GM18498 (cell line): ENCODE results near the gene PTGDR.

ENCODE experiments used
- ATAC-seq: cut with Tn5 transposase; IDR thresholded peaks from one replicate; pipeline ENCODE4 v1.9.1; 2021; ENCODE audit warnings: mild to moderate bottlenecking, moderate library complexity; ENCODE audit not compliant: unreplicated experiment

The PTGDR gene

DNA sequence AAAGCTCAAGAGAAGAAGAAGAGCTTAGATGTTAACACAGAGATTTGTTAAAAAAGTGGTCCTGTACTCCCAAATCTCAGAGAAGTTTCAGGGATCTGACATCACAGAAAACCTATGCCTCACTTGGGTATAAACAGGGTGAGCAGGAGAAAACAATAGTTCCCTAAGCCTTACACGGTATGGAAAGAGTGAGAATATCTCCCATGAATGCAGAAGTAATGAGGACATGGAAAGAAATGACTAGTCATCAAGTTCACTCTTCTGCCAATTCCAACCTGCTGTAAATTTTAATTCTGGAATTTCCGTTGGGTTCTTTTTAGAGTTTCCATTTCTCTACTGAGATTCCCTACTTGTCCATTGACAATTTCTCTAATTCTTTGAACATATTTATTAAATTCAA lies 40.4 kb downstream of the PTGDR start:
- no peak for ATAC-seq

DNA sequence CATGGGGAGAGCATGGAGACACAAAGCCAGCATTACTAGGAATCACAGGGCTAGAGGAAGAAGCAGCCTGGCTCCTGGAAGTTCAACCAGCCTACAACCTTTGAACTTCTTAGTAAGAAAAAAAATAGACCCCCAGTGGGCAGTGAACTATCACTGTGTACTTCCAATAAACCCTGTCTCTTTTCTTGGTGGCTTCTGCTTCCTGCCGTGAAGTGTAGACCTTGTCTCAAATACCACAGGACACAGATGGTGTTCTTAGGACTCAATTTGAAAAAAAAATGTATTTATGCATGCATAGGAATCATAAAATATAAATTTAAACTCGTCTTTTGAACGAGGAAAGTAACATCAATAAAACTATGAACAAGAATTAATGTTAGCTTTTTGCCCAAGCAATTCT lies 43.0 kb downstream of the PTGDR start:
- no peak for ATAC-seq

DNA sequence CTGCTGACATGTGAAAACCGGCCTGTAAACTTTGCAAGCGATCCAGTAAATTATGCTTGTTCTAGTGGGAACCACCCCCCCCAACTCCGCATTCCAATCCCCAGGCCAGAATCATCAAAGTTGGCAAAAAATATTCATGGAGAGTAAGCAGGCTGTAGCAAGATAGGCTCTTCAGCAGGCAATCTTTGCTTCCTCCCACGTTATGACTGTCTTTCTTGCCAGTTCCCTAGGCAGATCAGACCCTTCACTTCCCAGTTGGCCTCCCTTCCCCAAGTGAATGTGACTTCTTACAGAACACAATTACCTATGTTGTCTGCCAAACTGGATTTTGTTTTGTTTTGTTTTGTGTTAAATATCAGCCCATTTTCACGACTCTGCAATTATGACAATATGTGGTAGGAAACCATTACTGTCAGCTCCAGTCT lies 45.4 kb downstream of the PTGDR start:
- no peak for ATAC-seq

DNA sequence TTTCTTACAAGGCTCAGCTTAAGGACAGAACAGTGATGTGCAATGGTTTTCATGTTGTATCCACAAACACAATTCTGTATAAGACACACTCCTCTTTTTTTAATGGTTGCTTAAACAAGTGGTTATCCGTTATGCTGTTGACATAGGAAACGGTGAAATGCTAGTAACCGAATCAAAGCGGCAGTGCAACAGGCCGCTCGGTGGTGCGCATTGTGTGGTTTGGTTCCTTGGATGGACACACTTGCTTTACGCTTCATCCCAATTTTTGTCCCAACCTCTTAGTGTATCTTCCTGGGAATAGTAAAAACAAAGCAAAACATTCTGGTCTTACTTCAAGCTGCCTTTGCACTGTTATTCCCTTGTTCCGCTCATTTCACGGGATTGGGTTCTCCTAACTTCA lies 46.0 kb downstream of the PTGDR start:
- ATAC-seq: no peak

DNA sequence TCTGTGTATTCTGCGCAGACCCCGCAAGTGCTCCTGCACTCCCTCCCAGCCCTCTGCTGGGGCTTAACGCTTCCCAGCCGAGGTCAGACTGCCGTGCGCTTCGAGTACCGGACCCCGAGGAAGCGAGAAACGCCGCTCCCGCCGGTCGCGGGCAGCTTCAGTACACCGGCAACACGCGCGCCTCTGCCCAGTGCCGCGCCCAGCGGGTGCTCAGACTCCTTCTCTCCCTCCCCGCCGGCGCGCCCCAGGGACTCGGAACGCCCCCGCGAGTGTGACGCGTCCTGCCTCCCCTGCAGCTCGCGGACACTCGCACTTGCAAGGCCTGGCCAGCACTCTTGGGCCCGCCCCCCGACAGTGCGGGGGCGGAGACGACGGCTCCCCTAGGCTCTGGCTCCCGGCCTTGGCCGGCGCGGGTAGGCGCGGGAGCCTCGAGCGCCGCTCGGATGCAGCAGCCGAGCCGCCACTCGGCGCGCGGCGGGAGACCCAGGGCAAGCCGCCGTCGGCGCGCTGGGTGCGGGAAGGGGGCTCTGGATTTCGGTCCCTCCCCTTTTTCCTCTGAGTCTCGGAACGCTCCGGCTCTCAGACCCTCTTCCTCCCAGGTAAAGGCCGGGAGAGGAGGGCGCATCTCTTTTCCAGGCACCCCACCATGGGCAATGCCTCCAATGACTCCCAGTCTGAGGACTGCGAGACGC lies 46.6 kb downstream of the PTGDR start, which contains the start of gene PTGER2:
PTGER2 (plus strand) TSS at position 410 of the 692 bp plus-strand sequence; CDS start at position 647, 237 bp downstream.
- ATAC-seq: peak; percentile 55

DNA sequence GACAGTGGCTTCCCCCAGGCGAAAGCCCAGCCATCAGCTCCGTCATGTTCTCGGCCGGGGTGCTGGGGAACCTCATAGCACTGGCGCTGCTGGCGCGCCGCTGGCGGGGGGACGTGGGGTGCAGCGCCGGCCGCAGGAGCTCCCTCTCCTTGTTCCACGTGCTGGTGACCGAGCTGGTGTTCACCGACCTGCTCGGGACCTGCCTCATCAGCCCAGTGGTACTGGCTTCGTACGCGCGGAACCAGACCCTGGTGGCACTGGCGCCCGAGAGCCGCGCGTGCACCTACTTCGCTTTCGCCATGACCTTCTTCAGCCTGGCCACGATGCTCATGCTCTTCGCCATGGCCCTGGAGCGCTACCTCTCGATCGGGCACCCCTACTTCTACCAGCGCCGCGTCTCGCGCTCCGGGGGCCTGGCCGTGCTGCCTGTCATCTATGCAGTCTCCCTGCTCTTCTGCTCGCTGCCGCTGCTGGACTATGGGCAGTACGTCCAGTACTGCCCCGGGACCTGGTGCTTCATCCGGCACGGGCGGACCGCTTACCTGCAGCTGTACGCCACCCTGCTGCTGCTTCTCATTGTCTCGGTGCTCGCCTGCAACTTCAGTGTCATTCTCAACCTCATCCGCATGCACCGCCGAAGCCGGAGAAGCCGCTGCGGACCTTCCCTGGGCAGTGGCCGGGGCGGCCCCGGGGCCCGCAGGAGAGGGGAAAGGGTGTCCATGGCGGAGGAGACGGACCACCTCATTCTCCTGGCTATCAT lies 47.3 kb downstream of the PTGDR start:
- peak; percentile 34 for ATAC-seq

DNA sequence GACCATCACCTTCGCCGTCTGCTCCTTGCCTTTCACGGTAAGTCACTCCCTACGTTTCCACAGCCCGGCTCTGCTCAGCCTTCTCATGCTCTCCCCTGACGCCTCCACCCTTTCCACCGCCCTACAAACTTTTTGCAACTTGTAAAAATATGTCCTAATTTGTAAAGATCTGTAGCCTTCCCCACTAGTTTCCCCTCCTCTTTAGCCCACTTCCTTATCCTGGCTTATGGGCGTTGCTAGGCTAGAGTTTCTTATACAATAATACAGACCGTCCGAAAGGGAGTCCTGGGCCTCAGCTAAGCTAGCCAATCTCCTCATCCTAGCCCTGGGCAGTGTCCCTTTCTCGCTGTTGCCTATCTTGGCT lies 47.8 kb downstream of the PTGDR start:
- ATAC-seq: peak; percentile 5

DNA sequence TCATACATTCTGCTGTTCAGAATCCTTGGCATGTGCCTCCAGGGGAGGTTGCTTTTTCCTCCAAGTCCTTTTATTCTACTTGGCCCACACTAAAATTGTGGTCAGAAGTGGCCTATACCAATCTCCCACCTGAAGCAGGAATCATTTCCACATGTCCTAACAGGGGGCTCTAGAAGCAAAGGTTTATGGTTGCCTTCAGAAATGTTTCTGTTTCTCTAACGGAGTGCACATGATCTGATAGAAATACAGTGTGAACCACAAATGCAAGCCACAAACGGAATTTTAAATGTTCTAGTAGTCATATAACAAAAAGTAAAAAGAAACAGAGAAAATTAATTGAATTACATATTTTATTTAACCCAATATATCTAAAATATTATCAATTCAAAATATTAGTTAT lies 50.6 kb downstream of the PTGDR start:
- ATAC-seq: no peak

DNA sequence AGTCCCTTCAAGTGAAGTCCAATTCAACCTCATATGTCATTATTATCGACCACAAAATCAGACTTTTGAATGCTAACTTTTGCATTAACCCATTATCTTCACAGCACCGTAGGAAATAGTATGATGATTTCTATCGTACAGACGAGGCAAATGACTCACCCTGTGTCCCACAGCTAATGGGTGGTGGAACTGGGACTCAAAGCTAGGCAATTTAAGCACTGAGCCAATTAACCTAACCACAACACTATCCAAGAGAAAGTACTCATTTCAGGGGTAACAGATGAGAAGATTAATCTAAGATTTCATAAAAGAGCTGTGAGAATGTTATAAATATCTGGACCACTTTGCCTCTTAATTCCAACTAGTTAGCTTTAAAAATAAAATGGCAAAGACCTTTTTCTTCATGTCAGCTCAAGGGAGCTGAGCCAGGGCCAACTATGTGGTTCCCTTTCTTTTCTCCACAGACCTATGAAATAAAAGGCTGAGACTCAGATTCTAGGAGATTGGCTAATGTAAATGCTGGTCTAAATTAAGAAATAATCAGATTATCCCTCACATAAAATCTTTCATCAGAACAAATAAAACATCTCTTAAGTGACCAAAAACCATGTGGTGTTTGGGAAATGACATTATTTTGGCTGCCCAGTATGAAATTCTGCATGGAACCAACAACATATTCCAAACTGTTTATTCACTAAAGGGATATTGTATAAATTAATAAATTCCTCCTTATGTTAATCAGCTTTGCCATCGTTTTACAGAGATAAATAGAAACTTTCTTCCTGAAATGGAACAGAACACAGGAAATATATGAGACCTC lies 51.5 kb downstream of the PTGDR start:
- ATAC-seq: no peak

DNA sequence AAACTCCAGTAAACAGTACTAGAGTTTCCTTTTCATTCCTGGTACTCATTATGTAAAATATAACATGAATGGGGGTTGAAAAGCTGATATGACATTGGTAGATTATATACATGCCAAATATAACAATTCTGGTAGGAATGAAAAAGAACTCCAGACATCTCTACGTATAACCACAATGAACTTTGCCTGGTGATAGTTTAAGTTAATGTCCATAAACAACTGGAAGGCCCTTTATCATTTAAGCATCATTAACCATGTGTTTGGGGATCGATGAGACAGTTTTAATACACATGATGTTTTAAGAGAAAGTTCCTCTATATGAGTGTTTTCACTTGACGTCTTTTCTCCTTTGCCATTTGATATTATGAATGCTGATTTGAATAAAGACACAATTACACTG lies 52.4 kb downstream of the PTGDR start:
- no peak for ATAC-seq

DNA sequence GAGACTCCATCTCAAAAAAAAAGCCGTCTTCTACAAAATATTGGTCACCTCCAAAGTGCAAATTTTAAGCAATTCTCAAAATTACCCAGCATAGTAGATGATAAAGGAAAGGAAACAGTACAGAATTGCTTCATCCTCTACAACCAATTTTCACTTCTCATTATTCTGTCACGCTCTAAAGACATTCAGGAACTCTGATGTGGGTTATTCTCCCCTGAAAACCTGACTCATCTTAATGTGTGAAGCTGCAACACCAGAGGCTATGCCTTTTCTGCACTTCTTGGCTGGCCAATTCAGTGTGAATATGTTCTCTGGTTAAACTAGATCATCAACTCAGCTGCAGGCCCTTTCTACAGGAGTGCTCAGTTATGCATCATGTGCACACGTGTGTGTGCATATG lies 57.6 kb downstream of the PTGDR start:
- ATAC-seq: peak; percentile 93

DNA sequence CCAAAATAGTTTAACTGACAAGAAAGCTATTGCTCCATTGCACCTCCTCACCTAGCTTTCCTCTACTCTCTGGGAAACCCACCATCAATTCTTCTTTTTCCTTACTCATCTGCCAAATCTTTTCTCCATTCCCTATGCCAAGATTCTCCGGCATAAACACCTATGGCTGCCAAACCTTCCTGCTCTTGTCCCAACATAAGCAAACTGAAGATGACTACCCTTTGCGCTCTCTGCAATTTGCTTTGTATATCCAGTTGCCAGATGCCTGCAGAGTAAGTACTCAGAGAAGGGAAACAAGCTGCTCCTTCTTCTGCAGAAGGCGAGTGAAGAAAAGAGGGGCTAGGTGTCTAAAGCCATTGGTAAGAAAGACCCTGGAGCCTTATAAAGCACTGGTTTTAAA lies 58.1 kb downstream of the PTGDR start:
- ATAC-seq: no peak
